Endometrium (tissue), 2 donors: ENCODE measurements around the gene NINL.
"Not testable (repeated sequence)": the region's sequence is repeated elsewhere in the genome, so short reads cannot be mapped to it uniquely, and the experiment has no call there.

Source experiments
- FAIRE-seq: peaks from 2 replicates; lab custom pipeline; 2012; peaks lifted over from hg19 to GRCh38; lab: Jason Lieb, UNC
- donor health status: control.
- donor health status: control.

NINL gene

GRCh38 chr20:25532015-25532751 is 53.1 kb downstream of the NINL start:
- no peak for FAIRE-seq

DNA sequence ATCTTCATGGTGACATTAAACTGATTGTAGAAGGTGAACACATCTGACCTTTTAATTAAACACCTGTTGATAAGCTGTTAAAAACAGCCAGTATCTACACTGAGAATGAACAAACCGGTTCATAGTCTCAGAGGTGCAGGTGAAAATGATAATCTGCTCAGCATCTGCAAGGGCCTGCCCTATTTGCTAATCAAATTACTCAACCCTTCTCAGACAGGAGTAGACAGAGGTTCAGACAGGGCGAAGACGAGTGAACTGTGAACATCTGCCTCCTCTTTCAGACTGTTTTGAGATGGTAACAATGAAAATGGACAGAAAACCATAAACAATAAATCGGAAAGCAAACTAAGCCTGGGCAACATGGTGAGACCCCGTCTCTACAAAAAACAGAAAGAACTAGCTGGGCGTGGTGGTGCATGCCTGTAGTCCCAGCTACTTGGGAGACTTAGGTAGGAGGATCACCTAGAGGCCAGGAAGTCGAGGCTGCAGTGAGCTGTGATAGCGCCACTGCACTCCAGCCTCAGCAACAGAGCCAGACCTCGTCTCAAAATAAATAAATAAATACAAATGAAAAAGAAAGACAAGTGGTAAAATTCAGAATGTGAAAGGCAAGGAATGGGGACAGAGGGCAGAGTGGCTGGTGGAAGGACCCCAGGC is 55.9 kb downstream of the NINL start:
- FAIRE-seq, result no peak

- no peak for FAIRE-seq
These were observed 57.4 kb downstream of the NINL start for GRCh38 chr20:25527949-25528348.

- no peak for FAIRE-seq
These were observed 58.9 kb downstream of the NINL start for GRCh38 chr20:25526446-25526845.

DNA sequence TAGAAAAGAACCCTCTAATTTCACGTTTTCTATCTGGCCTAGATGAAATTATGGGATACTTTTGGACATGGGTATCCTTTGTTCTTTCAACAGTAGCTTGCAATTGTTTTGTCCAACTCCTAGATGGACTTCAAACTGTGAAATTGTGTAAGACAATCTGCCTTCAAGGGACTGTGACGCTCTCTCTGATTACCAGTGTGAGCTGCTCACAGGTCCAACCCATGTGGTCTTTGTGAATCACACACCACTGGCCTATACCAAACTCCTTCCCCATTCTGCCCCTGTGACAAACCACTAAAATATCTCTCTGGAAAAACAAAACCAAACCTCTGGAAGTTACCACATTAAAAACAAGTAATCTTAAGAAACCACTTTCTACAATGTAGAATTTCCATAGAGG is 59.5 kb downstream of the NINL start:
- no peak for FAIRE-seq

DNA sequence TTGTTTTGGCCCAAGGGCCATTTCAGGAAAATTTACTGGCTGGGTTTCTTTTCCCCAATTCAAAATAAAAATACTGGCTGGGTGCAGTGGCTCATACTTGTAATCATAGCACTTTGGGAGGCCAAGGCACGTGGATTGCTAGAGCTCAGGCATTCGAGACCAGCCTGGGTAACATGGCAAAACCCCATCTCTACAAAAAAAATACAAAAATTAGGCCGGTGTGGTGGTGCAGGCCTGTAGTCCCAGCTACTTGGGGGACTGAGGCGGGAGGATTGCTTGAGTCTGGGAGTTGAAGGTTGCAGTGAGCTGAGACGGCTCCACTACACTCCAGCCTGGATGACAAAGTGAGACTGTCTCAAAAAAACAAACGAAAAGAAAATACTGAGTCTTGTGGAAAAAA is 60.0 kb downstream of the NINL start:
- FAIRE-seq, result no peak

GRCh38 chr20:25521382-25521781 is 63.9 kb downstream of the NINL start:
- no peak for FAIRE-seq

DNA sequence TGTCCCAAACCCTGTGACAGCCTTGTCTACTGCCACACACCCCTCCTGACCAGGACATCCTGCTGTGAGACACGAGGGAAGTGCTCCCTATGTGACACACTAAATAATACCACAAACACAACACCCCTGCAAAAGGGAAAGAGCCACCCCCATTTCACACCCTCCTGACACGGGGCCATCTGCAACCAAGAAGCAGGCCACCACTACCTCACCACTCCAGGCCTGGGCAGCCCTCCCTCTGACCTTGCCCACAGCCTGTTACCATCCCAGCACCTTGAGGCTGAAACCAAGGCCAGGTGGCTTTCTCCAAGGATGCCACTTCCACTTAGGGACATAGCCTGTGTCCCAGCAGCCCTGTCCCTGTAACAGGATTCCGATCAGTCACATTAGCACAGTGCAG is 68.2 kb downstream of the NINL start:
- FAIRE-seq, result no peak

- FAIRE-seq, result no peak
These were observed 70.5 kb downstream of the NINL start for GRCh38 chr20:25514747-25515340.

DNA sequence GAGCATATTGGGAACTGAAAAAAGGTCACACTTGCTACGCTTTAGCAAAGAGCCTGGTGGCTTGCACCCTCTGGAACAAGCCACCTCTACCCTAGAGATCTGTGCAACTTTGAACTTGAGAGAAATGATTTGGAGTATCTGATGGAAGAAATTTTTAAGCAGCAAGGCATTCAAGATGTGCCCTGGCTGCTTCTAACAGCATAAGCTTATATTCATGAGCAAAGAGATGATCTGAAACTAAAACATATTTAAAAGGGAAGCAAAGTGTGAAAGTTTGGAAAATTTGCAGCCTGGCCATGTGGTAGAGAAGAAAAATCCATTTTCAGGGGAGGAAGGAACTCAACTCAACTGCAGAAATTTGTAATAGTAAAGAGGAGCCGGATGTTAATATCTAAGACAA is 71.1 kb downstream of the NINL start:
- no peak for FAIRE-seq

- FAIRE-seq, result no peak
These were observed 72.6 kb downstream of the NINL start for GRCh38 chr20:25512709-25513108.

DNA sequence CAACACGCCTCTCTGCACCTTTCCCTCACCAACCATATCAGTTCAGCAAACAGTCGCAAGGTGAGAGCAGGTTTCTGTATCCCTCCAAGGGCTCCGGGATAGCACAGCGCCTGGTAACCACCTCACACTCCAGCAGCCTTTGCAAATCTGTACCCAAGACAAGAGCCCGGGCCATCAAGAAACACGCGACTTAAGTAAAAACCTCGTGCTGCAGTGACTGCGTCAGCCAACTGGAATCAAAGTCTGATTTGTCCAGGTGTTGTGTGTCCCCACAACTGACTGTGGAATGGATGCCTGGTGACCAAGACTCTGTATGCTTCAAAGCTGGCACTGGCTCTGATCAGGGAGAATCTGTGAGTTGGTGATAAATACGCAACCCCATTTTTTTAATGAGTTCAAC is 74.1 kb downstream of the NINL start:
- FAIRE-seq, result no peak

DNA sequence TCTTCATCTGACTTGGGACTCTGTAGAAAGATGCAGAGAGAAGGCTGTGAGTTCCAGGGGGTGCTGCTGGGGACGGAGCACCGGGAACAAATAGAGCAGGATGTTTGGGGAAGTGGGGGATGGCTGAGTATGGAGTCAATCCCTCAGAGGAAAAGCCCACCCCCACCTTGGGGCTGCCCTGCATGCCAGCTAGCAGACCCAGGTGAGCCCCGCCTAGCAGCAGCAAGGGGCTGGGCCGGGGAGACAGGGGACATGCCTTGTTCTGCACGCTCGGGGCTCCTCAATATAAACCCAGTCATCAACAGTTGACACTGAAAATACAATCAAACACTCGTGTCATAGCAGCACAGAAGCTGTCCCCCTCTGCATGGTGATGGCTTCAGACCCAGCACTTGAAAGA is 74.6 kb downstream of the NINL start:
- no peak for FAIRE-seq

GRCh38 chr20:25510202-25510601 is 75.1 kb downstream of the NINL start:
- FAIRE-seq, result no peak

DNA sequence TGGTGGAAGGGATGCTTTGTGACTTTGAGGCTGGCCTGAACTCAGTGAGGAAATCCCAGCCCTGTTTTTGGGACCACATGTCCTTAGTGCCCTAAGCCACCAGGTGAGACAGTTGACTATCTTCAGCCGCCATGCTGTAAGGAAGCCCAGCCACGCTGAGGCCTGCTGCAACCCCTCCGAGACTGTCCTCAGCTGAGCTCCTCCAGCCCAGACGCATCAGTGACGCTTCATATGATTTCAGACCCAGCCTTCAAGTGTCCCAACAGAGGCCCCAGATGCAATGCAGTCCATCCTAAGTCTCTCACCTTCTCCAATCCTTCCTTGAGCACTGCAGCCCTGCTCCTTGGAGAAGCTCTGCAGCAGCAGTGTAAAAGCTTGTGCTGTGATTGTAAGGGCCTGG is 76.2 kb downstream of the NINL start:
- no peak for FAIRE-seq

DNA sequence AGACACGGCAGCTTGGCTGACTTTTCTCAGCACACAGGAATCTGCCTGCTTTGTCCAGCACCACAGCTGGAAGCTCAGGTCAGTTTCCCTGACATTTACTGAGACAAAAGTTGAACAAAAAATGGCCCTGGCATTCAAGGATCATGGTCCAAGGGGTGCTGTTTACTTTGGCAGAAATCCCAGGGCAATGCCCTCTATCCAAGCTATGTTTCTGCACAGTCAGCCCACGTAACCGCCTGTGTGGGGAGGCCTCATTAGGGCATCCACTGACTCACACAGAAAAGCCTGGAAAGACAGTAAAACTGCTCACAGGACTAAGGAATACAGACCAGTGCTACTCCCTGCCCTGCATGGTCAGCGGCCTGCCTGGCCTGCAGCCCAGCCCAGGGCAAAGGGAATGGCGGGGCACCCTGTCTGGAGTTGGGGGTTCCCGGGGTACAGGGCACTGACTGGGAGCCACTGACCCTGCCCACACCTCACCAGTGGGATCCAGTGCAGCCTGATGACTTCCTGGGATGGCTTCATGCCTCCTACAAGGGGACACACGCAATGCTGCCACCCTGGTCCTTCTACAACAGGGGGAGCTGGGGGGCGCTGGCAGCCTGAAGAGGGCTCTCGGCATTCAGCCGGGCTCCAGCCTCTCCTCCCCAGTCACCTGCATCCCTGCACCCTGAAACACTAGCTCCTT is 77.1 kb downstream of the NINL start:
- FAIRE-seq, result no peak

GRCh38 chr20:25507385-25508082 is 77.8 kb downstream of the NINL start:
- no peak for FAIRE-seq

GRCh38 chr20:25504366-25505135 is 80.8 kb downstream of the NINL start:
- FAIRE-seq, result no peak

DNA sequence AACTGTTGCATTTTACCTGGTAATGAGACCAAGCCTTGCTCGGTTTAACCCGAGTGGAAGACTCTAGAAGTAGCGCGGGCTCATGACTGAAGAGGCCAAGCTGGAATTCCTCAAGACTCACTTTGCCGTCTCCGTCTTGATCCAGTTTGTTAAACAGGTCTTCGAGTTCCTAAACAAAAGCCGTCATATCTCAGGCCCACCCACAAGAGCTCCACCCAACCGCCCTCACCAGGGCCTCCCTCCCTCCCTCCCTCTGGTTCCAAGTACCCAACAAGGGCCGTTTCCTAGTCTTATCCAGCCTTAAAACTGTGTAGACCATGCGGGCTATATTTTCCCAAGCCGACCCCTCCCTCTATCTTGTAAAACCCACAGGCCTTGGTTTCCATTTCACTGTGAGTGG is 81.4 kb downstream of the NINL start:
- FAIRE-seq, result no peak

DNA sequence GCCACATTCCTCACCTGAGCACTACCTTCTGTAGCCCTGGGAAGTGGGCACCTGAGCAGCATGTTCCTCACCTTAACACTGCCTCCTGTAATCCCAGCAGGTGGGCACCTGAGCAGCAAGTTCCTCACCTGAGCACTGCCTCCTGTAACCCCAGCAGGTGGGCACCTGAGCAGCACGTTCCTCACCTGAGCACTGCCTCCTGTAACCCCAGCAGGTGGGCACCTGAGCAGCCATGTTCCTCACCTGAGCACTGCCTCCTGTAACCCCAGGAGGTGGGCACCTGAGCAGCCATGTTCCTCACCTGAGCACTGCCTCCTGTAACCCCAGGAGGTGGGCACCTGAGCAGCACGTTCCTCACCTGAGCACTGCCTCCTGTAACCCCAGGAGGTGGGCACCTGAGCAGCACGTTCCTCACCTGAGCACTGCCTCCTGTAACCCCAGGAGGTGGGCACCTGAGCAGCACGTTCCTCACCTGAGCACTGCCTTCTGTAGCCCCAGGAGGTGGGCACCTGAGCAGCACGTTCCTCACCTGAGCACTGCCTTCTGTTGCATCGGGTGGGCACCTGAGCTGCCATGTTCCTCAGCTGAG is 82.2 kb downstream of the NINL start:
- FAIRE-seq, result not testable (repeated sequence)

DNA sequence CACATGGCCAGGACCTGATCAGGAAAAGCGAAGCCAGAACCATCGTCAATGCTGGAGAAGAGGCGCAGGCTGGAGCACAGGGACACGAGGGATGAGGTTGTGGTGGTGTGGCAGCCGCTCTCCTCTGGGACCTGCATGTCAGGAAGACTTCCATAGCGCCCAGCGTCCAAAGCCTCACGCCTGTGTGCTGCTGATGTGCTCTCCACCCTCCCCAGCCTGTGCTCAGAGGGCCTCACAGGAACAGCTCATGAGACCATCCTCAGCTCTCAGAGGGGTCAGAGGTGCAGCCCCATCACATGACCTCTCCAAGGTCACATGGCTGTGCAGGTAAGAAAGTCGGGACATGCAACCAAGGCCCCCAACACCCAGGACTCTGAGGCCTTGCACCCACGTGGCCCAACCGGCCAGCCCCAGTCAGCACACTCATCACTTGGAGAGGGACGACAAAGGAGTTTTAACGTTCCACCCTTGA is 84.4 kb downstream of the NINL start:
- no peak for FAIRE-seq
